Posterior cingulate gyrus (tissue), 11 donors: ENCODE measurements around the gene SLC25A43.
A peak's percentile ranks its signal among the peaks of the same experiment; 100 is the strongest.
"Not testable (repeated sequence)": the region's sequence is repeated elsewhere in the genome, so short reads cannot be mapped to it uniquely, and the experiment has no call there.

Experiments
- DNase-seq, 10 donors: peaks; one replicate each; pipeline versions ENCODE4 v3.0.0 to v3.0.0-alpha.2; 2020 to 2021; ENCODE audit warnings: mixed read lengths in 3 of 10
- intact Hi-C: fragments of 100-400 bp; cut with DNase I; formaldehyde crosslinking; loops from one replicate; pipeline ENCODE4 v1.15.1; 2023

The SLC25A43 gene

GRCh38 chrX:119466970-119467369 is 67.8 kb downstream of the SLC25A43 start:
- DNase-seq = no peak

DNA sequence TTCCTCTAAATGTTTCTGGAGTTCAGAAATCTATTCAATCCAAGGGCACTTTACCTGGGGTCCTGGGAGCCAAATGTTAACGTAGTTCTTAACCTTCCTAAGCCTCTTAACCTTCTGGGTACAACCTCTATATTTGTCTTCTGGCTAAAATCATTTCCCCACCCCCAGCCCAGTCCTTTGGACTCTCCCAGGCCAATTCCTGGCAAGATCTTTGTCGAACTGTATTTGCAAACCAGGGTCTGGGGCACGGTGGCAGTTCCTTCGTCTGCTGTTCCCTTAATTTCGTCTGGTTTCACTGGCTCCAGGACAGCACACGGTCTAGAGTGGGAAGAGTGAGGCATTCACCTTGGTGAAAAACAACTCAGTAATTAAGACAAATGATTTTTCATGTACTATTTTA is 68.3 kb downstream of the SLC25A43 start:
- DNase-seq = no peak
- intact Hi-C loops = no loop called here

More at GRCh38 chrX:119466970-119467369, 67.8 kb downstream of the SLC25A43 start:
- intact Hi-C loops = no loop called here

DNA sequence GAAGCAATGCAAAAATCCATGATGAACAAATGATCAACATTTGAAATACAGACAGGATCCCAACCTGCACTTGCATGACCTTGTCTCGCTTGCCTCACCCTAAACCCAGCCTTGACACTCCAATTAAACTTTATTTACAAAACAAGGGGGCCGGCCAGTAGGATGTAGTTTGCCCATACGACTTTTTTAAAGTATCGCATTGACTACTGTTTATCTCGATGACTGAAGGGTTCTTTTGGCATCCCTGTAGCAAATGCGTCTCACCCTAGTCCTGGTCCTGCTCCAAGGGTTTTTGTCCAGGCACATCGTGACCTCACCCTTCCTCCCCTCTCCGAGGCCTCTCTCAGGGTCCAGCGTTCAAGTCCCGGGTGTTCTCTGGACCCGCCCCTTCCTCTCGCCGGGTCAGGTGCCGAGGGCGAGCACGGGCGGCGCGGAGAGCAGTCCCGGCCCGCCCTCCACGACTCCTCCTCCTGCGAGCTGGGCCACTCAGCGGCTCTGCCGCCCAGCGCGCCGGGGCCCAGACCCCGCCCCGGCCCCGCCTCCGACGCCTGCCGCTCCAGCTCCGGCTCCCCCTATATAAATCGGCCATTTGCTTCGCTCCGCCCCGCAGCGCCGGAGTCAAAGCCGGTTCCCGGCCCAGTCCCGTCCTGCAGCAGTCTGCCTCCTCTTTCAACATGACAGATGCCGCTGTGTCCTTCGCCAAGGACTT is 68.9 kb downstream of the SLC25A43 start, which contains the start of gene SLC25A5:
TSS of gene SLC25A5 (plus strand) at position 603 of the 709 bp plus-strand sequence. CDS start at position 675, 72 bp downstream.
- peak; percentile 64 to 97 (median 78) for DNase-seq
- intact Hi-C loops = no loop called here

DNA sequence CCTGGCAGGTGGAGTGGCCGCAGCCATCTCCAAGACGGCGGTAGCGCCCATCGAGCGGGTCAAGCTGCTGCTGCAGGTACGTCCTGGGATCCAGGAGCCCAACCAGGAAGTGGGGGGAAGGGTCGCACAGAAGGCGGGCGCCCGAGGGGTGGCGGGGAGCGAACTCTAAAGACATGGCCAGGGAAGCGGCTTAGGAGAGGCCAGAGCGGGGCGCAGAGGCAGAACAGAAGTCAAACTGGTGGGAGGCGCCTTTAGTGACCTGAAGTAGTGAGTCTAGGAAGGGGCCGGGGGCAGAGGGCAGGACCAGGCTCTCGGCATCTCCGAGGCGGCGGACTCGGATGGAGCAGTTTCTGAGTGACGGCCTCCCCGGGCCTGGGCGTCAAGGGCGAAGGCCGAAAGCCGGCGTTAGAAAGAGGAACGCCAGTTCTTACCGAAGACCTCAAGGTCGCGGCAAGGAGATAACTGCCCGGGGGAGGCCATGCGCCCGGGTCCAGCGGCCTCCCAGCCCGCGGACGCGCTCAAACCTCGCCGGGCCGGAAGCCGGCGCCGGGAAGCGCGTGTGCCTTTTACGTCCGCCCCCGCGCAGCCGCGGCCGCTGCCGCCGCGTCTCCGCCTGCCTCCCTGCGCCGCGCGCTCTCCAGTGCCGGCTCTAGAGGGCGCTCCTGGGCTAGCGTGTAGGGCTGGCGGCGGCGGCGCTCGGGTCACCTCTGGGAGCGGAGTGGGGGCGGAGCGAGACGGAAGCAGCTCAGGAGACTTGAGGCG is 69.6 kb downstream of the SLC25A43 start:
- DNase-seq = peak; percentile 69 to 97 (median 83)
- intact Hi-C loops = no loop called here

GRCh38 chrX:119469313-119469635 is 70.1 kb downstream of the SLC25A43 start:
- intact Hi-C loops = no loop called here
- DNase-seq = no peak

DNA sequence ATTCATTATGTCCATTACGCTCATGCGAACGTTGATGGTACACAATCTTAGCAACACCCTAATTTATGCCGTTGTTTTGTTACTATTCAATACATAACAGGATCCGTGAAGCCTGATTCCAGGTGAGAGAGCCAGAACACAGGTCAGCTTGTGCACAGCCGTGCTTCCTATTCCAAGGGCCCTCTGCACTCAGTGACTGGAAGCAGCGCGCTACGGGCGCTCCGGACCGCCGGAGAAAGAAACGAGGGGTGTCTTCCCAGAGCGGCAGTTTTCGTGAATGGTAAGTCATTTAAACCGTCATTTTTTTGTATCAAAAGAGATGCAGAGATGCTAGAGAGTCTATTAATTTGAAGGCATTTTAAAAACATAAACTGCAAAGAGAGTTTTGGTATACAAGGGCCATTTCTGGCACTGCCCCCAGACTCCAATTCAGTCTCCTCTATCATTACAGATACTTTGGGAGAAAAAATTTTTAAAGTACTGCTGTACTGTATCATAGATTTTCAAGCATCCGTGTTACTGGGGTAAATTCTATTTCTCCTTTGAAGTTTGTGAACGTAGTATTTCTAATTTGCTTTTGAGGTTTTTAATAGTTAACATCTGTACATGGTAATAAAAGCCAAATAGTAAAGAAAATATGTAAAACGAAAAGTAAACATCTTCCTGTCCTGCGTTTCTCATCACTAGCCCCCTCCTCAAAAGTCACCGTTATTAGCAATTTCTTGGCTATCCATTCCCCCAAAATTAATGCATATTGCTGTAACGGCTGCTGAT is 75.7 kb downstream of the SLC25A43 start:
- no peak for DNase-seq
- intact Hi-C loops = no loop called here

- intact Hi-C loops = no loop called here
- DNase-seq = no peak
Measured at GRCh38 chrX:119475389-119476101, 76.4 kb downstream of the SLC25A43 start.

- intact Hi-C loops = no loop called here
- no peak for DNase-seq
Measured at GRCh38 chrX:119477812-119478232, 78.7 kb downstream of the SLC25A43 start.

- intact Hi-C loops = no loop called here
- no peak for DNase-seq
Measured at GRCh38 chrX:119478504-119478903, 79.4 kb downstream of the SLC25A43 start.

DNA sequence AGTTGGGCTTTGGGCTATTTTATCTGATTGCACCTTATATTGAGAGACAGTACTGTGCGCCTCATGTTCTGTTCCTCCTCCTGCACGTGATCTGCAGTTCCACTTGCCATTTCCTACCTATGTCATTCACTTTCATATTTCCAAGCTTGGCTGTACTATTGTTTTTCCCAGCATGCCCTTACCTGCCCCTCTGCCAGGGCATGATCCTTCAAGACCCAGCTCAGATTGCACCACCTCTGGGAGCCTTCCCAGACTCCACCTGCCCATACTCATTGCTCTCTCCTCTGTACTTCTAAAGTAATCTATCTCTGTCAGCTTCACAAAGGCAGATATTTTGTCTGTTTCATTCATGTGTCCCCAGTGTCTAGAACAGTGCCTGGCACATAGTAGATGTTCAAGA is 80.7 kb downstream of the SLC25A43 start:
- intact Hi-C loops = no loop called here
- no peak for DNase-seq

GRCh38 chrX:119481323-119481801 is 82.2 kb downstream of the SLC25A43 start:
- intact Hi-C loops = no loop called here

DNA sequence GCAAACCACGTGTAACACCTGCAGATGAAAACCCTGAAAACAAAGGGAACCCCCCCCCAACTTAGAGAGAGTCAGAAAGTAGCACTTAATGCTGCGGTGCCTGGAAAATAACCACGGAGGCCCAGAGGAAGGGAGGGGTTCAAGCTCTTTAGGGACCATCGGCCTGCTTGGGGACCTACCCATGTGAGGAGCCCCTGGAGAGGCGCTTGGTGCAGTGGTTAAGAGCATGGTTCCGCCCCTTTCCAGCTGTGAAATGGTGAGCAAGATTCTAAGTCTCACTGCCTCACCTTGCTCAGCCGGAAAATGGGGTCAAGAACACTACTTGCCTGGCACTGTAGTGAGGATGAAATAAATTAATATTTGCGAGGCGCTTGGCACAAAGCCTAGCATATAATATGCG is 82.9 kb downstream of the SLC25A43 start:
- no peak for DNase-seq
- intact Hi-C loops = no loop called here

More at GRCh38 chrX:119481323-119481801, 82.2 kb downstream of the SLC25A43 start:
- no peak for DNase-seq

- intact Hi-C loops = no loop called here
- peak; percentile 19 to 93 (median 54) for DNase-seq
Measured at GRCh38 chrX:119482481-119483480, 83.6 kb downstream of the SLC25A43 start.

- intact Hi-C loops = no loop called here
- DNase-seq = no peak
Measured at GRCh38 chrX:119486745-119487144, 87.6 kb downstream of the SLC25A43 start.

GRCh38 chrX:119487766-119488165 is 88.6 kb downstream of the SLC25A43 start:
- intact Hi-C loops, DNase-seq: not testable (repeated sequence)

GRCh38 chrX:119488749-119489148 is 89.6 kb downstream of the SLC25A43 start:
- DNase-seq = peak in 4 of 10 donors; percentile 19 to 36 (median 34)
- intact Hi-C loops = no loop called here

DNA sequence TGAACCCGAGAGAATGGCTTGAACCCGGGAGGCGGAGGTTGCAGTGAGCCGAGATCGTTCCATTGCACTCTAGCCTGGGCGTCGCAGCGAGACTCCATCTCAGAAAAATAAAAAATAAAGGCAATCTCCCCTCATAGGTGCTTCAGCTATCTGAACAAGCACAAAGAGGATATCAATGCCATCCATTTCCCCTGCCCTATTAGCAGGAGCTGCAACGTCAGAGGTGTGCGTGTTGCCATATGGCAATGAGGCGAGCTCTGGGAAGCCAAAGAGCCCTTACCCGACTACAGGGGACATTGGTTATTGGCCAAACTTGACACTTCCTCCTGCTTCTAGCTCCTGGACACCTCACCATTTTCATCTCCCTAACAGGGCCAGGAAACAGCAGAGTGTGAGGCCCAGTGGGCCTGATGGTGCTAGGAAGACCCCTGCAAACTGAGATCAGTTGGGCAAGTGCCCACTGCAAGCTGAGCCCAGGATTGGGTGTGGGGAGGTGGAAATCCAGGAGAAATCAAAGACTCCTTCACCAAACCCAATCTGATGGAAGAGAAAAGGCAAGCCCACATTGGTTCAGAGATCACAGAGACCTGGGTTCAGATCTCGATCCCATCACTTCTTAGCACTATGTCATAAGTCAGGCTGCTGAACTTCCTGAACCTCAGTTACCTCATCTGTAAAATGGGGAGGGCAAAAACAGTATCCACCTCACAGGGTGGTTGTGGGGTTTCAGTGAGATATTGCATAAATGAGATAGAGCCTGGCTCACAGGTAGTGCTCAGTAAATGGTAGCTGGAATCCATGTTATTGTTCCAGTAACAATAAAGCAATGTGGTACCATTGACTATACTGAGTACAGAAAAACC is 90.3 kb downstream of the SLC25A43 start:
- intact Hi-C loops = no loop called here
- DNase-seq = no peak

DNA sequence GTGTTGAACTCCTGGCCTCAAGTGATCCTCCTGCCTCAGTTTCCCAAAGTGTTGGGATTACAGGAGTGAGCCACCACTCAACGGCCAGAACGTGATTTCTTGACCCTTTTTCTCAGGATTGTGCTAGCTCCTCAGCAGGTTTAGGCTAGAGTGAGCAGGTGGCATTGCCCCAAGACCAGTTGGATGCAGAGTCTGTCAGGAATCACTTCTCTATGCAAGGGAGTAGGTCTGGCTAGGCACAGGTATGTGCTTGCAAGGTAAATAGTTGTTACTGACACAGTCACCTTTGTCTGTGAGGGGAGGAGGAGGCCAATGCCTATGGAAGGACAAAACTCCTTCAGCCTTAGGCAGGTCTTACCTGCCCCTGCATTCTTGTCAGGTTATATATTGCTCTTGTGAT is 93.3 kb downstream of the SLC25A43 start:
- intact Hi-C loops = no loop called here
- no peak for DNase-seq
